Measurements from ENCODE around the gene PDE3B. TPM values are rescaled to one million over a fixed set of nuclear protein-coding genes. Genes with fewer than 3 reads are reported as not detected.
A peak's percentile ranks its signal among the peaks of the same experiment; 100 is the strongest.
"Not testable (repeated sequence)": the region's sequence is repeated elsewhere in the genome, so short reads cannot be mapped to it uniquely, and the experiment has no call there.

PDE3B gene
- total RNA-seq, result 20.4 TPM

DNA sequence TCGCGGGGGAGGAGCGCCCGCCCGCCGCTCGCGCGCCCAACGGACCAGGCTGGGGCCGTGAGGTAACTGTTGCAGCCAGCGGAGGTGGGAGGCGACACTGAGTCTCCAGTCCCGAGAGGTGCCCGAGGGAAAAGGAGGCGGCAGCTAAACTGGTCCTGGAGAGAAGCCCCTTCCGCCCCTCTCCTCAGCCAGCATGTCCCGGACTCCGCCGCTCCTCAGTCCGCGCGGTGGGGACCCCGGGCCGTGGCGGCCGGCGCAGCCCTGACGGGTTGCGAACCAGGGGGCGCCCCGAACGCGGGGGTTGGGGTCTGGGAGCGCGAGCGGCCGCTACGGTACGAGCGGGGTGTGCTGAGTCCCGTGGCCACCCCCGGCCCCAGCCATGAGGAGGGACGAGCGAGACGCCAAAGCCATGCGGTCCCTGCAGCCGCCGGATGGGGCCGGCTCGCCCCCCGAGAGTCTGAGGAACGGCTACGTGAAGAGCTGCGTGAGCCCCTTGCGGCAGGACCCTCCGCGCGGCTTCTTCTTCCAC, at the start of gene PDE3B:
Gene PDE3B (plus strand): TSS at position 108 of the 529 bp plus-strand sequence. CDS start 272 bp downstream, at position 380.
- FAIRE-seq (no peak), DNase-seq (ENCODE audit: low spot score in 2 of 2) (peak in 1 of 2 donors; percentile 78)

DNA sequence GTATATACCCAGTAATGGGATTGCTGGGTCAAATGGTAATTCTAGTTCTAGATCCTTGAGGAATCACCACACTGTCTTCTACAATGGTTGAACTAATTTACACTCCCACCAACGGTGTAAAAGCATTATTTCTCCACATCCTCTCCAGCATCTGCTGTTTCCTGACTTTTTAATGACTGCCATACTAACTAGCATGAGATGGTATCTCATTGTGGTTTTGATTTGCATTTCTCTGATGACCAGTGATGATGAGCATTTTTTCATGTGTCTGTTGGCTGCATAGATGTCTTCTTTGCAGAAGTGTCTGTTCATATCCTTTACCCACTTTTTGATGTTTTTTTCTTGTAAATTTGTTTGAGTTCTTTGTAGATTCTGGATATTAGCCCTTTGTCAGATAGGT, 48.3 kb upstream of the PDE3B start:
- not testable (repeated sequence) for DNase-seq (ENCODE audit: low spot score in 2 of 2); FAIRE-seq

DNA sequence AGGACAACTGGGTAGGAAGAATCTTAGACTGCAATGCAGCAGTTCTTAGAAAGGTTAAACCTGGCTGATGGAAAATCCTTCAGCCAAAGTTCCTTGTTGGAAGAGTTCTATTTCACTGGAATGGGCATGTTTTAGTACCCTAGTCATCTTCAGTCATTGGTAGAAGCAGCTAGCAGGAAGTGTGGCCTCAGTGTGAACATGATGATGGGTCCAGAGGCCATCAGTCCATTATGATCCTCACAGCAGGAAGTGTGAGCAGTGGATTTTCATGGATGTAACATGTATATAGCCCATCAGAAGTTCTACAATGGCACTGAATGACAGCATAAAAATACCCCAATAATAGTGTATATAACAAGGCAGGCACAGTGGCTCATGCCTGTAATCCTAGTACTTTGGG, 35.9 kb upstream of the PDE3B start:
- FAIRE-seq, result no peak

DNA sequence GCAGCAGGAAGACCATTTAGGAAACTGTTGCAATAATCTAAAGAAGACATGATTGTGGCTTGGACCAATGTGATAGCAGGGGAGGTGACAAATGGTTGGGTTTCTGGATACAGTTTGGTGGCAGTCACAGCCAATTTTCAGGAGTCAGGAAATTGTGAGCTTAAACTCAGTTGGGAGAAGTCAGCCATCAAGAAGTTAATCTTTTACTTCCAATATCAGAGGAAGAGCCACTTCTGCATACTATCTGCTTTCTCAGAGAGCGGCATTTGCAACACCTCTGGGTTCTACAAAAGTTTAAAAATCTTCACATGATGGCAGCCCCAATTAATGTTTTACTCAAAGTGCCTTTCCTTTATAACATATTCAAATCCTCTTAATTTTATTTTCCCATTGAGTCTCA, 33.7 kb upstream of the PDE3B start:
- FAIRE-seq (no peak), DNase-seq (ENCODE audit: low spot score in 2 of 2) (no peak)

More for the DNA sequence above, 35.9 kb upstream of the PDE3B start:
- no peak for DNase-seq (ENCODE audit: low spot score in 2 of 2)

DNA sequence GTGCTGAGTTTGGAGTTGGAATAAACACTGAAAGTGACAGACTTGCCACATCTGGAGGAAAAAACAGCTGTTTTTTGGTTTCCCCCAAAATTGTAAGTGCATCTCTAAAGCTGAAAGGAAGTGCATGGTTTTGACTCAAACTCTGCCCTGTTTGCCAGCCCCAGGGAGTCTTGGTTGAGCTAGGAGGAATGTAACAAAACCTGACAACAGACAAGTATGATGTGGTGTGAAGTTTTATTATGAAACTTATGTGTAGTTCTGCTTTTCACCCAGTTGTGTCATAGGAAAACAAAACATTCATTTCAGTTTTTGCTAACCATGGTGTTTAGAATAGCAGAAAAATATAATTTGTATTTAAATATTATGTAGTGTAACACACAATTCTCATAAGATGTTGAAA, 31.7 kb upstream of the PDE3B start:
- DNase-seq (ENCODE audit: low spot score in 2 of 2), result no peak
- FAIRE-seq, result no peak

DNA sequence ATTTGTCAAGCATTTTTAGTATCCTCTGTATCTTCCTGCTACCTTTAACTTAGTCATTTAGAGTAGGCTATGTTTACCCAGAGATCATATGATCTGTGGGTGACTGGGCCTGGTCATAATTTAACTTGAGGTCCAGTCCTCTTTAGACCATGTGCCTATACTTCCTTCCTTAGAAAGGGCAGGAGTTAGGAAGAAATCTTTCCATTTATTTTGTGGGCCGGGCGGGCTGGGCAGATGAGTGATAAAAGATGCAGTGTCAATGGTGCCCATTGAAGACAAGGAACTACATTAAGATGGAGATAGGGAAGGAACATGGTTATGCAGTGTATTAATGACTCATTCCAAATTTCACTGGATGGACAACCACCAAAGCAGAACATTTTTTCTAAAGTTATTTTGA, 30.9 kb upstream of the PDE3B start:
- FAIRE-seq (no peak), DNase-seq (ENCODE audit: low spot score in 2 of 2) (no peak)

DNA sequence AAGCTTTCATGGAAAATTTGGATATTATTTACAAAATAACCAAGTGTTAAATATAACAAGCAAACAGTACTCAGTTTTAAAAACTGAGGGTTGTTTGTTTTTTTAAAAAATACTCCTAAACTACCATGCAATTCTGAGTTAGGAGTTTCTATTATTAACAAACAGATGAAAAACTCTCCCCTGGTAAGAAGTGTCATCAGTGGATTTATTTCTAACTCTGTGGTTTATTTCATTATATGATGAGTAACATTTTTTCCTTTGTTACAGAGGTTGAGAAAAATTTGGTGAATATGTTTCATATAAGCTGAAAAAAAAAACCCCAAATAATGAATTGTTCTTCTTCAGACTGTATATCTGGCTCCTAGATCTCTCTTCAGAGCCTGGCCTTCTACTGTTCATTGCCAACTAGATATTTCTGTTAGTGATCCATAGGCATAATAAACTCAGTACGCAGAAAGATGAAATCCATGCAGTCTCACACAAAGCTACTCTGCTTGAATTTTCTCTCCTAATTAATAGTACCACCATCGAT, 29.4 kb upstream of the PDE3B start:
- FAIRE-seq (no peak), DNase-seq (ENCODE audit: low spot score in 2 of 2) (no peak)

DNA sequence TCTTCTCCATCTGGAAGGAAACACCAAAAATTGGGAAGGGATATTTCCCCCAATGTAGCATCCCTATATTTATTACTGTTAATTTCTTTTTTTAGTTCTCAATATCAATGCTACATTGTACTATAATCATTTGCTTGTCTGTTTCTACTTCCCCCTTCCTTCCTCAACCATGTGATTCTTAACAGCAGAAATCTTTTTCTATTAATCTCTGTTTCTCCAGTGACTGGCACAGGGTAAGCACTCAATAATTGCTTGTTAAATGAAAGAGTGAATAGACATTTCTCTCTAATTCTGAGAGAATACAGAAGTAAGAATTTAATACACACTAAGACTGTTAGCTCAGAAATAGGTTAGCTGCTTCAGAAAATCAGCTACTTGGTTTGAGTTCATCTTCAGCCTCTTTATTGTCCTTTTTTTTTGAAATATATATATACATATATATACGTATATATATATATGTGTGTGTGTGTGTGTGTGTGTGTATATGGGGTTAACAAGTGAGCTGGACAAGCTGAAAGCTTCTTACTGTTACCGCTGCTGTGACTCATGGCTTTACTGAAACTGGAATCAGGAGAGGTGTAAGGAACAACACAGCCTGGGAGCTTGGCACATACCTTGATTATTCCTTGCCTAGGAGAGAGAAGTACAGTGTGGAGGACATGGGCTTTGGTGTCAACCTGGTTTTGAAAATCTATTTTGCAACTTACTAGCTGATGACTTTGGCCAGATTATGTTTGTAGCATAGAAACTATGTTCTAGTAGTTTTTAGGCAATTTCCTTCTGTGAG, 26.2 kb upstream of the PDE3B start:
- DNase-seq (ENCODE audit: low spot score in 2 of 2) (no peak), FAIRE-seq (no peak)

DNA sequence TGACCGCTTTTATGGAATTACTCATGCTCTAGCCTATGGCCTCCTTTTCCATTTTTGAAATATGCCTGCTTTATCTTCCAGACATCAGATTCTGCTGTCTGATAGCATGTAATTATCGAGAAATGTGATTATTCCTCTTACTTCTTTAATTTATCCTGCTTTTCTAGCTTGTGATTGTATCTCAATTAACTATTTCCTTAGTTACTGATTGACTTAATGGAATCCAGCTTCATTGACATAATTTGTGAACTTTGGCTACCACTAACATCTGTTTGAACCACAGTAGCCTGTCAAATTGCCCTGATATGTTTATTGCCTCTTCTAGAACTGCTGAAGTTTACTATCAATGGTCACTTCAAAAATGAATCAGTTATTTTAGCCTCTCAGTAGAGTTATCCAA, 25.5 kb upstream of the PDE3B start:
- DNase-seq (ENCODE audit: low spot score in 2 of 2) (no peak), FAIRE-seq (no peak)

DNA sequence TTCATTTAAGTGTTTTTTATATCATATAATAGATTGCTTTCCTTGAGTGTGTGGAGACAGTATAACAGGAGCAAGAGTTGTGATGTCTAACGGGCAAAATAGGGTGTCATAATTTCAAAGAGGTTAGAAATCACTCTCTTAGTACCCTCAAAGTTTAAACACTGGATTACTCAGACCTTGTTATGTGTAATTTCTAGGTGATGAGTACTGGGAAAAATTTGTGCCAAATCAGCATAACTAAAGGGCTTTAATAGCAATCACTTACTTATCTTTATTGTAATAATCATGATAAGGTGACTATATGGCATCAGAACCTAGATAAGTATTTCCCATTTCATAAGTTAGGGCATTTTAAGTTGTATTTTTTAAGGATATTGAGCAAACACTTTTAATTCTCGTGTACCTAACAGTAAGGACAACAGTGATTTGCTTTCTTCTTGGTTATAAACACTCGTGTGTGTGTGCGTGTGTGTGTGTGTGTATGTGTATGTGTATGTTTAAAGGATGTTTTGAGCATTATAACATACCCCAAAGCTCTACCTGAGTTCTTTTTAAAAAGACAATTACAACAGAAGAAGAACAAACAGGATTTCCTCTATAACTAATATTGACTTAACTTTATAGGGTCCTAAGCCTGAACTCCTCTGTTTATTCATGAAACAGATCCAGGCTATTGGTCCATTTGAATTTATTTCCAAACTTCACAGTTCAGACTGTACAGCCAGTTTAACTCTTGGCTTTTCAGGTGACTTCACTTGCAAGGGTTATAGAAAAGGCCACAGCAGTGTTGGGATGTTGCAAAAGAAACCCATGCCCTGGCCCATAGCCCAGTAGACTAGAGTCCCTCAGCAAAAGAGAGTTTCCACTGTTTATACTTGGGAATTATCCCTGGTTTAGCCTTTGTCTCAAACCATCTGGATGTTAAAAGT, 23.7 kb upstream of the PDE3B start:
- DNase-seq (ENCODE audit: low spot score in 2 of 2), result no peak
- FAIRE-seq, result no peak

DNA sequence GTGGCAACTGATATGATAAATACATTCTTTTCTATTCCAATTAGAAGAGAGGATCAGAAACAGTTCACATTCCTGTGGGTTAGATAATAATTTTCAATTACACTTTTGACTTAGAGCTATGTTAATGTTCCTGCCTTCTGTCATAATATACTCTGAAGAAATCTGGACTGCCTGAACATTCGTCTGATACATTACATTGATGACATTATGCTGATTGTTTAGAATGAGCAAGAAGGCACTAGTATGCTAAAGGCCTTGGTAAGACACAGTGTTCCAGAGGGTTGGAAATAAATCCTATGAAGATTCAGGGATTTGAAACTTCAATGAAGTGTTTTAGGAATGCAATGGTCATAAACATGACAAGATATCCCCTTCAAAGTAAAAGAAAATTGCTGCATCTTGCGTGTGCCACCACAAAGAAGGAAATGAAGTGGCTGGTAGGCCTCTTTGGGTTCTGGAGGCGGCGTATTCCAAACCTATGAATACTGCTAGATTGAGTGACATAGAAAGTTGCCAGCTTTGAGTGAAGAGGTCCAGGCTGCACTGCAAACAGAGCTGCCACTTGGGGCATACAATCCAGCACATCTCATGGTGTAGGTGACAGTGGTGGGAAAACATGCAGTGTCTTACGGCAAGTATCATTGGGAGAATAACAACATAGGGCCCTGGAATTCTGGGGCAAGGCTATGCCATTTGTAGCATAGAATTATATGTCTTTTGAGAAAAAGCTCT, 21.2 kb upstream of the PDE3B start:
- no peak for DNase-seq (ENCODE audit: low spot score in 2 of 2)
- FAIRE-seq, result no peak

DNA sequence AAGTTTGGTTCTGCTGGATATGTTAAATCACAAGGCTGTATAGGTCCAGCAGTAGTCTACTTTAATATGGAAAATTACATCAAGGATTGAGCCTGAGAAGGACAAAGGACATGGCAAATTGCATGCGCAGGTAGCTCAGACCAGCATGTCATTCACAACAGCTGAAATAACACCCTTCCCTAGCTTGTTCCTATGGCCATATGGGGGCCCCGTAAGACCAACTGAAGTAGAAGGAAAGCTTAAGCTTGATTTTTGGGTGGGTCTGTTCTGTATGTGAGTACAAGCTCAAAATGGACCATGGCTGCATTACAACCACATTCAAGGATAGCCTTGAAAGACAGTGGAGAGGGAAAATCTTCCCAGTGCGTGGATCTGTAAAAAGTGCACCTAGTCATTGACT, 20.6 kb upstream of the PDE3B start:
- FAIRE-seq, result no peak
- no peak for DNase-seq (ENCODE audit: low spot score in 2 of 2)

DNA sequence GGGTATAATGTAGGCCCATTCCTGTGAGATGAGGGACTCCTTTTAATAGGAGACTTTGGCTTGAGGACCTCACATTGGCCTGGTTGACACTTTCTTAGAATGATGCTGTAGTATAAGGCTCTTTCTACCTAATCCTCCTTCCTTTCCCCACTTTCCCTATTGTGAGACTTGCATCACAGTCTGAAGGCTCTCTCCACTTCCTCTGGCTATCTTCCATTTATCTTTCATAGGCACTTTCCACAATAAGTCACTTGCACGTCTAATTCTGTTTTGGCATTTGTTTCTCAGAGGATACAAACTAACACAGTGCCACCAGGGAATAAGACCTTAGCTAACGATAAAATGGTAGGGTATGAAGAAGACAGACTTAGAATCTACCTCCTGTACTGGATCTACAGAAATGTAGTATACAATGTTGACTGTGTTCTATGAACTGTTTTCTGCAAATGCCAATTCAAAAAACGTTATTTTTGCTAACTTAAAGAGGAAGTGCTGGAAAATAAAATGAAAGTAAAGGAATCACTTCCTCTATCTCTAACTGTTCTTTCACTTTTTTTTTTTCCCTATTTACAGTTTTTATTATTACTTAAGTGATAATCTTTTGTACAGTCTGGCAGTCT, 17.9 kb upstream of the PDE3B start:
- no peak for FAIRE-seq
- no peak for DNase-seq (ENCODE audit: low spot score in 2 of 2)

DNA sequence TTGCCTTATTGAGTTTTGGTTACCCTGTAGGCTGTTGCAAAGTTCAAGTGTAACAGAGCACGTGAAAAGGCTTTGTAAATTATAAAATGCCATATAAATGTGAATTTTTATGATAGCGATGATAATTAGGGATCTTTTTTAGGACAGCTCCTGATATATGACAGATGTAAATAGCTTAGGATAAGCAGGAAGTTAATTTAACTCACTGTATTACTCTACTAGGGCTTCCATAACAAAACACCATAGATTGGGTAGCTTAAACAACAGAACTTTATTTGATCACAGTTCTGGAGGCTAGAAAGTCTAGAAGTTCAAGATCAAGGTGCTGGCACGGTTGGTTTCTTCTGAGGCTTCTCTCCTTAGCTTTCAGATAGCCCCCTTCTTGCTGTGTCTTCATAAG, 17.0 kb upstream of the PDE3B start:
- FAIRE-seq (no peak), DNase-seq (ENCODE audit: low spot score in 2 of 2) (no peak)

DNA sequence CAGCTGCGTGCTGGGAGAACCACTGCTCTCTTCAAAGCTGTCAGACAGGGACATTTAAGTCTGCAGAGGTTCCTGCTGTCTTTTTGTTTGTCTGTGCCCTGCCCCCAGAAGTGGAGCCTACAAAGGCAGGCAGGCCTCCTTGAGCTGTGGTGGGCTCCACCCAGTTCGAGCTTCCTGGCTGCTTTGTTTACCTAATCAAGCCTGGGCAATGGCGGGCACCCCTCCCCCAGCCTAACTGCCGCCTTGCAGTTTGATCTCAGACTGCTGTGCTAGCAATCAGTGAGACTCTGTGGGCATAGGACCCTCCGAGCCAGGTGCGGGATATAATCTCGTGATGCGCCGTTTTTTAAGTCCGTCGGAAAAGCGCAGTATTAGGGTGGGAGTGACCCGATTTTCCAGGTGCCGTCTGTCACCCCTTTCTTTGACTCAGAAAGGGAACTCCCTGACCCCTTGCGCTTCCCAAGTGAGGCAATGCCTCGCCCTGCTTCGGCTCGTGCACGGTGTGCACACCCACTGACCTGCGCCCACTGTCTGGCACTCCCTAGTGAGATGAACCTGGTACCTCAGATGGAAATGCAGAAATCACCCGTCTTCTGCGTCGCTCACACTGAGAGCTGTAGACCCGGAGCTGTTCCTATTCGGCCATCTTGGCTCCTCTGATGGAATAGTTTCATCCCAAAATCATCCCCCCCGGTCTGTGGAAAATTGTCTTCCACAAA, 9.9 kb upstream of the PDE3B start:
- DNase-seq (ENCODE audit: low spot score in 2 of 2); FAIRE-seq: not testable (repeated sequence)

DNA sequence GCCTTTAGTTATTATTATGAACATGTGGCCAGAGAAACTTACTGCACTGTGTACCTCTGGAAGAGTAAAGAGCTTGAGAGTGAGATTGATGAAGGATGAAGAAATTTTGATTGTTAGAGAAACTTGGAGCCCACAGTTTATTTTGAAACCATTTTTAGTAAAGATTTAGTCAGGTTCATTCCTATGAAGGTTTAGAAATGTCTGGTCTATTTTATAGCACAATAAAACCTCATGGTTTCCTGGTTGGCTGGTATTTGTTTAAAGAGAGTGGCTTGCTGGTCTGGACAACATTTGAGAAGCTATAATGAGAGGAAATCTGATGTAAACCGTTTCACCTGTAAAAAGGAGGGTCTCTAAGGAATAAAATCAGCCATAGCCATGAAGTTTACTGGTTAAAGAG, 8.8 kb upstream of the PDE3B start:
- DNase-seq (ENCODE audit: low spot score in 2 of 2) (no peak), FAIRE-seq (no peak)

DNA sequence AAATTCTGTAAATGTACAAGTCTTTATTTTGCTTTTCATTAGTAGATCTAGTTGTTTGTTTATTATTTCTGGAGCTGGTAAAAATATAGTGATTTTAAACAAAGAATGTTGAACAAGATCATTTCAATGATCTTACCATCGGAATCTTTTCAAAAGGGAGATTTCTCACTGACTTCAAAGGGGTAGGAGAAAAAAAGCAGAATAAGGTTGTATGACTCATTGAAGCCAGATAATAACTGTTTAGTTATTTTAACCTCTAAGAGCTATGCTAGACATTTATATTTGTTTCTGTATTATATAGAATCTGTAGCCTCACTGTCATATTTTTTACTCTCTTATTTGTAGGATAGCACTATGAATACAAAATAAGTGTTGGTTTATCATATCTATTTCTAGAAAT, 8.1 kb upstream of the PDE3B start:
- DNase-seq (ENCODE audit: low spot score in 2 of 2), result no peak
- FAIRE-seq, result no peak

DNA sequence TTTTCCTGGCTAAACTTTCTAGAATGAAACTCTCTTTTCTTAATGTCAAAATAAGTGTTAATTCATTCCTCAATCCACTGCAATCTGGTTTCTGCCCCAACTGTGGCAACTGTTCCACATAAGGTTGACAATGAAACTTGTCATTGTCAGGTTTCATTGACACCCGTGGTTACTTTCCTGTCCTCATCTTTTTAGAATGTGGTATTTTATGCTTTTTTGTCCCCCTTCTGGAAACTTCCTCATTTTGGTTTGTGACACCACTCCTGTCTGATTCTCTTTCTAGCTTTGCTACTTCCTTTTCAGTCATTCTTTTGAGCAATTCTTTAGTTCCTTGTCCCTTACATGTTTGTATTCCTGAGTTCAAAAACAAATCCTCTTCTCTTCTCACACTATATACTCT, 7.5 kb upstream of the PDE3B start:
- no peak for FAIRE-seq
- no peak for DNase-seq (ENCODE audit: low spot score in 2 of 2)

DNA sequence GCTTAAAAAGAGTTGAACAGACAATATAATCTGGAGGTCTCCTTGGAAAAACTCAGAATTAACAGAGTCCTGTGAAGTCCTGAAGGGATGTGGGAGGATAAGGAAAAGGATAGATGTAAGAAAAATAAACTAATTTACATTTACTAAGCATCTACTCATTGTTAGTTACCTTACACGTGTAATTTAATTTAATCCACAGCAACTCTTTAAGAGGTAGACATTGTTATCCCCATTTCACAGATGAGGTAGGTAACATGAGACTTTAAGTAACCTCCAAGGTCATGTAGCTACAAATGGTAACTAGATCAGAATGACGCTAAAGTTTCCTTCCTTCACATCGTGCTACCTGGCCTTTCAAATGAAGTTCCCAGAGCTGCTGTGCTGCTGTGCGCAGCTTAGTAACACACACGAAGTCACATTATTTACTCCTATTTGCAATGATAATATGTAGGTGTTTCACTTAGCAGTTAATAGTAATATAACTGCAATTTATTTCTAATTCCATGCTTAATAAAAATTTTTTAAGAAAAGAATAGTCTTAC, 5.7 kb upstream of the PDE3B start:
- FAIRE-seq (no peak), DNase-seq (ENCODE audit: low spot score in 2 of 2) (no peak)
